AG04450 (cell line): ENCODE results near the gene BLVRB. TPM values are rescaled to one million over a fixed set of nuclear protein-coding genes. Genes with fewer than 3 reads are reported as not detected.
"Not testable (repeated sequence)": the region's sequence is repeated elsewhere in the genome, so short reads cannot be mapped to it uniquely, and the experiment has no call there.

Experiments used
- CTCF ChIA-PET: fragments of 300-600, 350-600 bp; formaldehyde crosslinking; extraction: SDS; loops from one replicate; lab custom pipeline; 2022; ENCODE audit warnings: antibody characterized with exemption, inconsistent platforms; lab: Charles Lee
- POLR2A ChIA-PET: fragments of 350-600 bp; formaldehyde crosslinking; extraction: SDS; loops from one replicate; lab custom pipeline; 2021; ENCODE audit warnings: antibody characterized with exemption, inconsistent platforms; lab: Yijun Ruan, JAX
- DNase-seq: peaks from one replicate; pipeline ENCODE4 v3.0.0-alpha.2; 2011; ENCODE audit warnings: low read depth, low spot score
- H3K27ac ChIP-seq: one replicate; pipeline ENCODE4 v1.5.1; 2012; ENCODE audit warnings: low read depth, low read length, control low read depth
- H3K27me3 ChIP-seq: one replicate; pipeline ENCODE4 v1.6.0; 2012; ENCODE audit warnings: low read length; ENCODE audit not compliant: control insufficient read depth, insufficient read depth
- H3K4me3 ChIP-seq: 2 replicates; pipeline ENCODE4 v1.5.1; 2011; ENCODE audit warnings: mild to moderate bottlenecking, low read depth, low read length, control low read depth
- H3K9me3 ChIP-seq: 2 replicates; pipeline ENCODE4 v1.5.1; 2012; ENCODE audit warnings: low read length; ENCODE audit not compliant: control insufficient read depth, insufficient read depth
- CTCF ChIP-seq: IDR thresholded peaks from 2 replicates; pipeline ENCODE4 v1.5.1; 2011; ENCODE audit warnings: low read depth, low read length, control low read depth, inconsistent platforms
- polyA plus RNA-seq: library from polyadenylated mRNA; depleted of rRNA; stranded (reverse); fragments of >200 nt; gene quantifications from 2 replicates; pipeline ENCODE4 v1.2.3, GENCODE V29; 2011

The BLVRB gene
- polyA plus RNA-seq, 1 experiment, result 40.4 TPM

GRCh38 chr19:40458597-40458974, 7.0 kb downstream of the BLVRB start:
- H3K27me3 ChIP-seq, result no peaks in the 10 kb centered on the region
- TF ChIP-seq CTCF, result no peak
- ChIA-PET POLR2A (no interaction called here), CTCF (no interaction called here)
- DNase-seq, result no peak
- H3K27ac ChIP-seq, result no peak overlapping the region
- no peaks in the 10 kb centered on the region for H3K9me3 ChIP-seq
- no peak overlapping the region for H3K4me3 ChIP-seq

- H3K4me3 ChIP-seq, result no peak overlapping the region
- no peak overlapping the region for H3K27ac ChIP-seq
- no peaks in the 10 kb centered on the region for H3K27me3 ChIP-seq
- no peak for TF ChIP-seq CTCF
- no peak for DNase-seq
- no peaks in the 10 kb centered on the region for H3K9me3 ChIP-seq
- CTCF ChIA-PET, result no interaction called here
- POLR2A ChIA-PET, result interaction anchor here (0.8 kb wide), 1 partner anchor 462 kb away, joined by 3 read pairs; no protein-coding TSS in a partner anchor
These were observed 7.5 kb downstream of the BLVRB start for GRCh38 chr19:40457953-40458596.

GRCh38 chr19:40457048-40457447, 8.5 kb downstream of the BLVRB start:
- ChIA-PET POLR2A (interaction anchor here (0.6 to 0.8 kb wide), 2 partner anchors 461 to 806 kb away, joined by 3 to 6 read pairs; no protein-coding TSS in a partner anchor), CTCF (interaction anchor here (6.3 kb wide), 1 partner anchor 8 kb away, joined by 49 read pairs; the partner anchor contains the start of gene BLVRB)
- Histone ChIP-seq H3K27me3 (no peaks in the 10 kb centered on the region), H3K27ac (no peak overlapping the region), H3K4me3 (no peak overlapping the region), H3K9me3 (no peaks in the 10 kb centered on the region)
- TF ChIP-seq CTCF, result no peak
- DNase-seq, result no peak

- POLR2A ChIA-PET, result interaction anchor here (0.9 to 1.3 kb wide), 3 partner anchors 11 to 28 kb away, joined by 3 to 7 read pairs (median 3); partner anchors contain the start of gene SERTAD1
- H3K27me3 ChIP-seq, H3K27ac ChIP-seq, DNase-seq, H3K9me3 ChIP-seq, H3K4me3 ChIP-seq: not testable (repeated sequence)
- CTCF ChIA-PET, result interaction anchor here (0.6 to 6.3 kb wide), 2 partner anchors 11 to 21 kb away, joined by 3 to 49 read pairs; partner anchors contain the start of gene BLVRB
These were observed 11.6 kb downstream of the BLVRB start for GRCh38 chr19:40453943-40454342.

GRCh38 chr19:40453151-40453735, 12.3 kb downstream of the BLVRB start:
- no peak overlapping the region for H3K4me3 ChIP-seq
- DNase-seq, result no peak
- H3K9me3 ChIP-seq, result no peaks in the 10 kb centered on the region
- CTCF ChIA-PET, result interaction anchor here (0.5 to 6.3 kb wide), 5 partner anchors 12 to 156 kb away, joined by 3 to 49 read pairs (median 6); partner anchors contain the start of gene BLVRB
- POLR2A ChIA-PET, result interaction anchor here (0.6 to 1.3 kb wide), 4 partner anchors 10 to 32 kb away, joined by 3 to 7 read pairs (median 3); partner anchors contain the start of gene SERTAD1
- H3K27me3 ChIP-seq, result no peaks in the 10 kb centered on the region
- no peak for TF ChIP-seq CTCF
- no peak overlapping the region for H3K27ac ChIP-seq
